OCI-LY7 (cell line): ENCODE data around the gene H3-3A. TPM values are rescaled to one million over a fixed set of nuclear protein-coding genes. Genes with fewer than 3 reads are reported as not detected.

Experiments used
- BruUV-seq: library from RNA; stranded (reverse); fragments of 400-500 nt; replicated peaks from 2 replicates; lab custom pipeline; 2021; lab: Mats Ljungman, UMichigan
- CTCF ChIA-PET: fragments of 300-600 bp; sonication (Branson Sonifier 250); formaldehyde crosslinking; loops from one replicate; lab custom pipeline; 2022; ENCODE audit warnings: antibody characterized with exemption; ENCODE audit not compliant: unreplicated experiment; lab: Charles Lee
- POLR2A ChIA-PET: fragments of 300-600 bp; sonication (Branson Sonifier 250); formaldehyde crosslinking; loops from one replicate; lab custom pipeline; 2022; ENCODE audit warnings: antibody characterized with exemption; lab: Charles Lee
- DNase-seq: peaks from one replicate; pipeline ENCODE4 v3.0.0-alpha.2; 2015; ENCODE audit warnings: low spot score
- H2AFZ ChIP-seq: fragments of 200-600 bp; sonication (generic), shearing (Covaris generic); 2 replicates; pipeline ENCODE4 v1.6.1; 2014; ENCODE audit warnings: mild to moderate bottlenecking, antibody characterized with exemption, low read length, moderate library complexity
- H3K27ac ChIP-seq: fragments of 200-600 bp; sonication (generic); 2 replicates; pipeline ENCODE4 v1.5.1; 2014; ENCODE audit warnings: mixed run types, low read depth, mild to moderate bottlenecking, moderate library complexity, low read length, inconsistent platforms; ENCODE audit not compliant: poor library complexity, severe bottlenecking
- H3K36me3 ChIP-seq: fragments of 200-600 bp; sonication (generic); 2 replicates; pipeline ENCODE4 v1.6.1; 2014; ENCODE audit warnings: mild to moderate bottlenecking, antibody characterized with exemption, low read length, moderate library complexity, mixed read lengths; ENCODE audit not compliant: insufficient read depth
- H3K4me1 ChIP-seq: fragments of 200-600 bp; sonication (generic); 2 replicates; pipeline ENCODE4 v1.5.1; 2014; ENCODE audit warnings: mild to moderate bottlenecking, low read length; ENCODE audit not compliant: insufficient read depth, poor library complexity, severe bottlenecking
- H3K4me2 ChIP-seq: fragments of 200-600 bp; sonication (generic); 2 replicates; pipeline ENCODE4 v1.6.1; 2014; ENCODE audit warnings: mild to moderate bottlenecking, low read length
- H3K4me3 ChIP-seq: fragments of 200-600 bp; sonication (generic); 2 replicates; pipeline ENCODE4 v1.5.1; 2014; ENCODE audit warnings: mild to moderate bottlenecking, low read depth, low read length; ENCODE audit not compliant: poor library complexity, severe bottlenecking
- H3K79me2 ChIP-seq: fragments of 200-600 bp; sonication (generic); 2 replicates; pipeline ENCODE4 v1.6.1; 2016; ENCODE audit warnings: low read depth, mild to moderate bottlenecking, low read length, moderate library complexity, mixed read lengths; ENCODE audit not compliant: insufficient read depth
- H3K9me2 ChIP-seq: fragments of 200-600 bp; sonication (generic); 2 replicates; pipeline ENCODE4 v1.6.1; 2016; ENCODE audit warnings: mild to moderate bottlenecking, low read length, mixed read lengths; ENCODE audit not compliant: insufficient read depth
- H3K9me3 ChIP-seq: fragments of 200-600 bp; sonication (generic); 2 replicates; pipeline ENCODE4 v1.6.1; 2014; ENCODE audit warnings: mild to moderate bottlenecking, mixed run types, low read length, mixed read lengths
- H4K20me1 ChIP-seq: fragments of 200-600 bp; sonication (generic); 2 replicates; pipeline ENCODE4 v1.6.1; 2014; ENCODE audit warnings: mild to moderate bottlenecking, antibody characterized with exemption, low read length, moderate library complexity, mixed read lengths; ENCODE audit not compliant: insufficient read depth
- CTCF ChIP-seq: fragments of 200-600 bp; sonication (generic); conservative IDR thresholded peaks from 2 replicates; pipeline ENCODE4 v1.5.1; 2014; ENCODE audit warnings: mild to moderate bottlenecking, antibody characterized with exemption, low read length, moderate library complexity, mixed read lengths
- EZH2phosphoT487 ChIP-seq: fragments of 200-600 bp; sonication (generic); IDR thresholded peaks from 2 replicates; pipeline ENCODE4 v1.6.1; 2018; ENCODE audit warnings: low read depth, borderline replicate concordance, mild to moderate bottlenecking, mixed run types, antibody characterized with exemption, low read length, moderate library complexity, mixed read lengths
- intact Hi-C: fragments of 100-400 bp; cut with micrococcal nuclease; formaldehyde crosslinking; loops from one replicate; pipeline ENCODE4 v1.10.0; 2022; ENCODE audit not compliant: unreplicated experiment
- total RNA-seq, 2 experiments: library from RNA; depleted of rRNA in 1 of 2; stranded (reverse); fragments of >200 nt in 1 of 2; shearing (Covaris generic) in 1 of 2; gene quantifications; 2 replicates each; pipeline ENCODE4 v1.2.3, GENCODE V29; 2014 to 2022

The H3-3A gene
- total RNA-seq, 2 experiments from 2014 or later = 416 to 661 TPM

- no peak overlapping the region for H3K4me3 ChIP-seq
- H3K36me3 ChIP-seq = no peaks in the 10 kb centered on the region
- H3K9me3 ChIP-seq = no peaks in the 10 kb centered on the region
- ChIA-PET CTCF (interaction anchor here (1.2 kb wide), 1 partner anchor 53 kb away, joined by 6 read pairs; no protein-coding TSS in a partner anchor), POLR2A (interaction anchor here (0.5 to 1.0 kb wide), 7 partner anchors 42 to 337 kb away, joined by 3 to 5 read pairs (median 3); partner anchors contain the start of genes H3-3A and SDE2)
- H3K4me1 ChIP-seq = peaks cover 35% of the 10 kb centered on the region
- H3K79me2 ChIP-seq = no peaks in the 10 kb centered on the region
- intact Hi-C loops = no loop called here
- H2AFZ ChIP-seq = no peak overlapping the region
- H3K27ac ChIP-seq = no peak overlapping the region
- no peak overlapping the region for H3K4me2 ChIP-seq
- no peaks in the 10 kb centered on the region for H4K20me1 ChIP-seq
- TF ChIP-seq EZH2phosphoT487 (no peak), CTCF (no peak)
- H3K9me2 ChIP-seq = no peaks in the 10 kb centered on the region
- no TSS peak for BruUV-seq
- no peak for DNase-seq
These were observed 54.8 kb downstream of the H3-3A start for GRCh38 chr1:226117330-226117729.

- Histone ChIP-seq H3K4me2 (no peak overlapping the region), H3K4me1 (peaks cover 33% of the 10 kb centered on the region), H3K27ac (no peak overlapping the region), H2AFZ (no peak overlapping the region), H3K79me2 (no peaks in the 10 kb centered on the region), H3K36me3 (no peaks in the 10 kb centered on the region), H4K20me1 (no peaks in the 10 kb centered on the region), H3K9me2 (no peaks in the 10 kb centered on the region), H3K4me3 (no peak overlapping the region), H3K9me3 (no peaks in the 10 kb centered on the region)
- DNase-seq = no peak
- intact Hi-C loops = no loop called here
- ChIA-PET CTCF (interaction anchor here (1.2 to 1.3 kb wide), 2 partner anchors 54 kb away, joined by 3 to 6 read pairs; no protein-coding TSS in a partner anchor), POLR2A (interaction anchor here (1.2 to 1.7 kb wide), 2 partner anchors 36 to 53 kb away, joined by 3 to 7 read pairs; no protein-coding TSS in a partner anchor)
- BruUV-seq = no TSS peak
- TF ChIP-seq CTCF = no peak
- TF ChIP-seq EZH2phosphoT487 = no peak
These were observed 55.8 kb downstream of the H3-3A start for GRCh38 chr1:226118357-226118756.

GRCh38 chr1:226119169-226119568 lies 56.7 kb downstream of the H3-3A start:
- H3K4me1 ChIP-seq = peaks cover 41% of the 10 kb centered on the region

More at GRCh38 chr1:226119169-226119568, 56.7 kb downstream of the H3-3A start:
- no peaks in the 10 kb centered on the region for H4K20me1 ChIP-seq
- intact Hi-C loops = no loop called here
- CTCF ChIA-PET = interaction anchor here (1.3 kb wide), 1 partner anchor 54 kb away, joined by 3 read pairs; no protein-coding TSS in a partner anchor
- no peak for TF ChIP-seq EZH2phosphoT487
- TF ChIP-seq CTCF = no peak
- H3K79me2 ChIP-seq = no peaks in the 10 kb centered on the region
- H3K27ac ChIP-seq = no peak overlapping the region
- no peak overlapping the region for H2AFZ ChIP-seq
- H3K9me3 ChIP-seq = no peaks in the 10 kb centered on the region
- POLR2A ChIA-PET = interaction anchor here (1.2 to 1.7 kb wide), 4 partner anchors 8 to 121 kb away, joined by 3 to 7 read pairs (median 4); no protein-coding TSS in a partner anchor
- no peak overlapping the region for H3K4me3 ChIP-seq
- H3K4me2 ChIP-seq = no peak overlapping the region
- H3K9me2 ChIP-seq = no peaks in the 10 kb centered on the region
- no peaks in the 10 kb centered on the region for H3K36me3 ChIP-seq
- DNase-seq = no peak
- BruUV-seq = no TSS peak
